ENCODE measurements around the gene NUP93. TPM values are rescaled to one million over a fixed set of nuclear protein-coding genes. Genes with fewer than 3 reads are reported as not detected.

The NUP93 gene
- total RNA-seq, 2 donors from 2014 or later: 38.8 to 73.3 TPM

DNA sequence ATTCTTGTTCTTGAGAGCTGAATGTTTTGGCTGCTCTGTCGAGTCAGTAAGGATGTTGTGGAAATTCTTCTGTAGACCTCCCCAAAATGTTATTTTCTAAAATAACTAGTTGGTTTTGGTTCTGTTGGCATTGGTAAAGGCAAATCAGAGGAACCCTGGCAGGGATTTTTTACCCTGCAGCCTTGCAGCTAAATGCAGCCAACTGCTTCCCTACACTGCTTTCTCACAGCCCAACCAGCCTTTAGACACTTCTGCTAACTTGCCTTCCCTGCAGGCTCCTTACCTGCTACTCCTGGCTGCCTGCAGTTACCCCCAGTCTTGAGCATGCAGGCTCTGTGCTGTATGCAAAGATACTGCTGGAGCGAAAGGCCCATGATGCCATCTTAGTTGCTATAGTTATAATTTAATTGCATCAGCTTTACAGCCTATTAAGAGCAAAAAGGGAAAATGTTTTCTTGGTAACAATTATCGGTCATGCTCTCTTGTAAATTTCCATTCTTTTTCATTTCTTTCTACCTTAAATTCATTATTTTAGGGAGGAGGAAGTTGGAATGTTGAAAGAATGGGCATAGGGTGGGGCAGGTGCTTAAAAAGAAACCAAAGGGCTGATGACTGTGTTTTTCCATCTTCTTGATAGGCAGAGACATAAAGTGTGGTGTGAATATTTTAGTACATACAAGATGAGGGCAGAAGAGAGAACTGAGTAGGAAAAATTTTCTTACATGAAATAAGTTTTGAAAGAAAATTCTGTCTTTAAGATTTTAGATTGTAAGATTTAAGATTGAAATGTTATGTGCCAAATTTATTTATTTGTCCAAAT, 20.0 kb downstream of the NUP93 start:
- no peaks in the 10 kb centered on the region for H3K36me3 ChIP-seq
- no peak overlapping the region for H3K4me3 ChIP-seq
- H3K27ac ChIP-seq: peak overlapping the region in 1 of 2 donors; percentile 79
- no peaks in the 10 kb centered on the region for H3K27me3 ChIP-seq (replicated peaks; ENCODE audit: insufficient read depth)
- intact Hi-C loops (cut with DNase I): no loop called here
- DNase-seq (ENCODE audit: low spot score): no peak
- H3K4me1 ChIP-seq (replicated peaks): peaks cover 9% of the 10 kb centered on the region
- 62% methylated on average over 3 of the region's 3 CpGs for WGBS
- TF ChIP-seq, protein P1, sequence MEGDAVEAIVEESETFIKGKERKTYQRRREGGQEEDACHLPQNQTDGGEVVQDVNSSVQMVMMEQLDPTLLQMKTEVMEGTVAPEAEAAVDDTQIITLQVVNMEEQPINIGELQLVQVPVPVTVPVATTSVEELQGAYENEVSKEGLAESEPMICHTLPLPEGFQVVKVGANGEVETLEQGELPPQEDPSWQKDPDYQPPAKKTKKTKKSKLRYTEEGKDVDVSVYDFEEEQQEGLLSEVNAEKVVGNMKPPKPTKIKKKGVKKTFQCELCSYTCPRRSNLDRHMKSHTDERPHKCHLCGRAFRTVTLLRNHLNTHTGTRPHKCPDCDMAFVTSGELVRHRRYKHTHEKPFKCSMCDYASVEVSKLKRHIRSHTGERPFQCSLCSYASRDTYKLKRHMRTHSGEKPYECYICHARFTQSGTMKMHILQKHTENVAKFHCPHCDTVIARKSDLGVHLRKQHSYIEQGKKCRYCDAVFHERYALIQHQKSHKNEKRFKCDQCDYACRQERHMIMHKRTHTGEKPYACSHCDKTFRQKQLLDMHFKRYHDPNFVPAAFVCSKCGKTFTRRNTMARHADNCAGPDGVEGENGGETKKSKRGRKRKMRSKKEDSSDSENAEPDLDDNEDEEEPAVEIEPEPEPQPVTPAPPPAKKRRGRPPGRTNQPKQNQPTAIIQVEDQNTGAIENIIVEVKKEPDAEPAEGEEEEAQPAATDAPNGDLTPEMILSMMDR (IDR thresholded peaks at IDR 0.05): no peak
- TF ChIP-seq POLR2A (IDR thresholded peaks at IDR 0.05) (no peak), POLR2AphosphoS5 (IDR thresholded peaks at IDR 0.05) (no peak)
- no peaks in the 10 kb centered on the region for H3K9me3 ChIP-seq

DNA sequence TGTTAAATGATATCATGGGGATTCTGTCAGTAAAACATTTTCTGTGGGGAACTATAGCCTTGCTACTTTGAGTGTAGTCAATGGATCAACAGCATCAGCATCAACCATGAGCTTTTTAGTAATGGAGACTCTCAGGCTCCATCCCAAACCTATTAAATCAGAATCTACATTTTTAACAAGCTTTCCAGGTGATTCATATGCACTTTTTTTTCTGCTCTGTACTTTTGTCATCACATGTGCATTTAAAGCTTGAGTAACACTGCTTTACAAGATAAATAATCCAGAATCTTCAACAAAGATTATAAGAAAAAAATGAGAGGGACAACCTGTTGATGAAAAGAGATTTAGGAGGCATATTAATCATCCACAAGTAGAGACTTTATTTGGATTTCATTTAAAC, 23.5 kb downstream of the NUP93 start:
- Histone ChIP-seq H3K4me1 (replicated peaks) (no peaks in the 10 kb centered on the region), H3K27ac (no peak overlapping the region), H3K9me3 (no peaks in the 10 kb centered on the region), H3K4me3 (no peak overlapping the region), H3K27me3 (replicated peaks; ENCODE audit: insufficient read depth) (no peaks in the 10 kb centered on the region), H3K36me3 (no peaks in the 10 kb centered on the region)
- DNase-seq (ENCODE audit: low spot score): no peak
- TF ChIP-seq, protein P1 (IDR thresholded peaks at IDR 0.05): no peak
- TF ChIP-seq POLR2A (IDR thresholded peaks at IDR 0.05) (no peak), POLR2AphosphoS5 (IDR thresholded peaks at IDR 0.05) (no peak)
- intact Hi-C loops (cut with DNase I): no loop called here

DNA sequence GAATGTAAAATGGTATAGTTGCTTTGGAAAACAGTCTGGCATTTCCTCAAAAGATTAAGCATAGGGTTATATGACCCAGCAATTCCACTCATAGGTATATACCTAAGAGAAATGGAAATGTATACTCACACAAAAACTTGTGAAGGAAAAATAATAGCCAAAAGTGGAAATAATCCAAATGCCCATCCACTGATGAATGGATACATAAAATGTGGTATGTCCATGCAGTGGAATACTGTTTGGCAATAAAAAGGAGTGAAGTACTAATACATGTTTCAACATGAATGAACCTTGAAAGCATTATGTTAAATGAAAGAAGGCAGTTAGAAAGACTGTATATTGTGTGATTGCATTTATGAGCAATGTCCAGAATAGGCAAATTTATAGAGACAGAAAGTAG, 25.1 kb downstream of the NUP93 start:
- H3K4me3 ChIP-seq: no peak overlapping the region
- H3K4me1 ChIP-seq (replicated peaks): no peaks in the 10 kb centered on the region
- H3K27me3 ChIP-seq (replicated peaks; ENCODE audit: insufficient read depth): no peaks in the 10 kb centered on the region
- no peaks in the 10 kb centered on the region for H3K9me3 ChIP-seq
- no peak overlapping the region for H3K27ac ChIP-seq
- DNase-seq (ENCODE audit: low spot score): no peak
- H3K36me3 ChIP-seq: no peaks in the 10 kb centered on the region
- intact Hi-C loops (cut with DNase I): no loop called here
- TF ChIP-seq, protein P1 (IDR thresholded peaks at IDR 0.05): no peak
- no peak for TF ChIP-seq POLR2AphosphoS5 (IDR thresholded peaks at IDR 0.05)

DNA sequence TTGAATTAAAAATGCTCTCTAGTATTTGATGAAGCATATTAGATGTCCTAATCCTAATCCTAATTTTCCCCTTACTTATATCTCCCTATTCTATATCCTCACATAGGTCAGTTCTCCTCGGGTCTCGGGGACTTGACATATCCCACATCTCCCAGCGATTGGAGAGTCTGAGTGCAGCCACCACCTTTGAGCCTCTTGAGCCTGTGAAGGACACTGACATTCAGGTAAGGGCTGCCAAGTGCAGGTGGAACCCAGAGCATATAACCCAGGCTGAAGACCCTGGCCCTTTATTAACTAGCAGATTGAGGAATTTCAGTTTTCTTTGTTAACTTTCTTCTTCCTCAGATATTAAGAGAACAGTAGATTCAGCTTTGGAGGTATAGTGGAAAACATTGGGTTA, 28.5 kb downstream of the NUP93 start:
- TF ChIP-seq, protein P1 (IDR thresholded peaks at IDR 0.05): no peak
- no peak for TF ChIP-seq POLR2A (IDR thresholded peaks at IDR 0.05)
- TF ChIP-seq POLR2AphosphoS5 (IDR thresholded peaks at IDR 0.05): no peak
- intact Hi-C loops (cut with DNase I): no loop called here
- 98% methylated on average over 3 of the region's 3 CpGs for WGBS

DNA sequence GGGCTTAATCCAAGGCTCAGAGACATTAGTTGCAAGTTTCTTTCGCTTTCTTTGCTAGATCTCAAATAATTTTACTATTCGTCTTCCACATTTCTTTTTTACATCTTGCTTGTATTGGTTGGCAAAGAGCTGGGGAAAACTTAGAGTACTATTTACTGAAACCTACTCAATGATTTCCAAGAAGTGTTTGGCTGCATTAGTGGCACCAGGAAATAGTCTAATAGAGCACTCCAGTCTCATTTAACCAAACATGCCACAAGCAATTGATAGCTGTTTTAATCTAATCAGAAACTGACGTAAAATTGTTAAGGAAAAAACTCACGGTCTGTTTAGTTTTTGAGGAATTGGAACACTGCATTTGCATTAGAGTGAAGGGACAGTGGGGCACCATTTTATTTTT, 29.0 kb downstream of the NUP93 start:
- DNase-seq (ENCODE audit: low spot score): no peak
- Histone ChIP-seq H3K27ac (no peak overlapping the region), H3K4me1 (replicated peaks) (no peaks in the 10 kb centered on the region), H3K4me3 (no peak overlapping the region), H3K27me3 (replicated peaks; ENCODE audit: insufficient read depth) (no peaks in the 10 kb centered on the region), H3K36me3 (no peaks in the 10 kb centered on the region), H3K9me3 (no peaks in the 10 kb centered on the region)
- no peak for TF ChIP-seq POLR2A (IDR thresholded peaks at IDR 0.05)
- TF ChIP-seq, protein P1 (IDR thresholded peaks at IDR 0.05): no peak
- no peak for TF ChIP-seq POLR2AphosphoS5 (IDR thresholded peaks at IDR 0.05)
- intact Hi-C loops (cut with DNase I): no loop called here
- 76% methylated on average over 4 of the region's 4 CpGs for WGBS

More for the DNA sequence above, 28.5 kb downstream of the NUP93 start:
- no peak for DNase-seq (ENCODE audit: low spot score)
- Histone ChIP-seq H3K27ac (no peak overlapping the region), H3K36me3 (no peaks in the 10 kb centered on the region), H3K4me1 (replicated peaks) (no peaks in the 10 kb centered on the region), H3K9me3 (no peaks in the 10 kb centered on the region), H3K27me3 (replicated peaks; ENCODE audit: insufficient read depth) (no peaks in the 10 kb centered on the region), H3K4me3 (no peak overlapping the region)

Measured in prostate gland (tissue), 2 donors.